Astrocyte of the cerebellum (primary cell): ENCODE data around the gene HS3ST2.

Experiments used
- DNase-seq: peaks from one replicate; pipeline ENCODE4 v3.0.0-alpha.2; 2011; ENCODE audit warnings: low read depth
- H3K4me3 ChIP-seq: 2 replicates; pipeline ENCODE4 v1.5.1; 2011; ENCODE audit warnings: mild to moderate bottlenecking, low read depth, low read length, moderate library complexity
- in situ Hi-C: cut with HindIII; loops from 2 replicates; pipeline ENCODE4 v1.10.0; 2017; ENCODE audit warnings: low sequenced_read_pairs
- TF ChIP-seq, protein P1 (sequence below): IDR thresholded peaks from 2 replicates; pipeline ENCODE4 v1.5.1; 2012; ENCODE audit warnings: low read length, low read depth, moderate library complexity, mild to moderate bottlenecking; ENCODE audit errors: missing control alignments

HS3ST2 gene

DNA sequence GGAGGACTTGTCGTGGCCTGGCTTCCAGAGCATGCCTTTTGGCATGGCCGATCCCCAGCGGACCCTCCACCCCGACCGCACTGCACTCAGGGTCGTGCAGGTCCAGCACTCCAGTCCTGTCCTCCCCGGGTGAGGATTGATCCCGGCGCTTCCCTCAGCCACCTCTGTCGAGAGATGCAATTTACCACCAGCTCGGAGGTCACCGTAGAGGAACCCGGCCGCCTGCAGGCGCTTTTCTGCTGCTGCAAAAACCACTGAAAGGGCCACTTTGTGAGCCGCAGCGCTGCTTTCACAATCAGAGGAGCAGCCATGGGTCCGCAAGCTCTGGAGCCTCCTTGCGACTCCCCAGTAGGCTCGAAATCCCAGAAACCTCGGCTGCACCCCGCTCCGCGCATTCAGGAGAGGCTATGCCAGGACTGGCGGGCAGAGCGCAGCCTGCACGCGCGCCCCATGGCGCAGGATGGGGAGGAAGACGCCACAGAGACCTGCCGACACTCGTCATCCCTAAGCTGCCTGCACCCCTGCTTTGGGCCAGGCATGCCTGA is 134.2 kb downstream of the HS3ST2 start:
- TF ChIP-seq, protein P1, sequence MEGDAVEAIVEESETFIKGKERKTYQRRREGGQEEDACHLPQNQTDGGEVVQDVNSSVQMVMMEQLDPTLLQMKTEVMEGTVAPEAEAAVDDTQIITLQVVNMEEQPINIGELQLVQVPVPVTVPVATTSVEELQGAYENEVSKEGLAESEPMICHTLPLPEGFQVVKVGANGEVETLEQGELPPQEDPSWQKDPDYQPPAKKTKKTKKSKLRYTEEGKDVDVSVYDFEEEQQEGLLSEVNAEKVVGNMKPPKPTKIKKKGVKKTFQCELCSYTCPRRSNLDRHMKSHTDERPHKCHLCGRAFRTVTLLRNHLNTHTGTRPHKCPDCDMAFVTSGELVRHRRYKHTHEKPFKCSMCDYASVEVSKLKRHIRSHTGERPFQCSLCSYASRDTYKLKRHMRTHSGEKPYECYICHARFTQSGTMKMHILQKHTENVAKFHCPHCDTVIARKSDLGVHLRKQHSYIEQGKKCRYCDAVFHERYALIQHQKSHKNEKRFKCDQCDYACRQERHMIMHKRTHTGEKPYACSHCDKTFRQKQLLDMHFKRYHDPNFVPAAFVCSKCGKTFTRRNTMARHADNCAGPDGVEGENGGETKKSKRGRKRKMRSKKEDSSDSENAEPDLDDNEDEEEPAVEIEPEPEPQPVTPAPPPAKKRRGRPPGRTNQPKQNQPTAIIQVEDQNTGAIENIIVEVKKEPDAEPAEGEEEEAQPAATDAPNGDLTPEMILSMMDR = no peak
- in situ Hi-C loops = no loop called here

DNA sequence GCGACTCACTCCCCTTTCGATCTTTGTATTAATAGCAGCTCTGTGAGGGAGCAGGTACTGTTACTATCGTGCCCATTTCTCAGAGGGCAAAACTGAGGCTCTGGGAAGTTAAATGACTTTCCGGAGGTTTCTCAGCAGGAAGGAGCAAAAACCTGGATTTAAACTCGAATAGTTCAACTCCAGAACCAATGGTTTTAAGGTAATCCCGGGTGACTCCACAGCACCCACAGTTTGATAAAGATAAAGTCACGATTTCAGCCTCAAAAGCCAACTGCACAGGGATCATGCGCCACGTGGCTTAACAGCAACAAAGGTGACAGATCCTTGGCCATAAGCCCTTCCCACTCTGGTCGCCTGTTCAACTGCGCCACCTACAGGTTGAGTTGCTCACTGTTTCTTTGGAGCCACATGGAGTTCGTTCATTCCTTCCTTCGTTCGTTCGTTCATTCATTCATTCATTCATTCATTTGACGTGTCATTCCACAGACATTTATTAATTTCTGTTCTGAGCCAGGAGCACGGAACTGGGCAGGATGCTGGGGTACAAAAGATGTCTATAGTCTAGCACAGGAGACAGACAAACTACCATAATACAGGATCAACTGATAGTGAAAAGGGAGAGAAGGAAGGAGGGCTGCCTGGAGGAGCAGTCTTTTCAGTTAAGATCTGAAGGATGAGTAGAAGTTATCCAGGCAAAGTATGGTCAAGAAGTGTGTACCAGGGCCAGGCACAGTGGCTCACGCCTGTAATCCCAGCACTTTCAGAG is 134.8 kb downstream of the HS3ST2 start:
- in situ Hi-C loops = no loop called here
- TF ChIP-seq, protein P1 = peak; percentile 50
- no peak for DNase-seq
- no peak overlapping the region for H3K4me3 ChIP-seq

More for the DNA sequence above, 134.2 kb downstream of the HS3ST2 start:
- DNase-seq = no peak
- no peak overlapping the region for H3K4me3 ChIP-seq

DNA sequence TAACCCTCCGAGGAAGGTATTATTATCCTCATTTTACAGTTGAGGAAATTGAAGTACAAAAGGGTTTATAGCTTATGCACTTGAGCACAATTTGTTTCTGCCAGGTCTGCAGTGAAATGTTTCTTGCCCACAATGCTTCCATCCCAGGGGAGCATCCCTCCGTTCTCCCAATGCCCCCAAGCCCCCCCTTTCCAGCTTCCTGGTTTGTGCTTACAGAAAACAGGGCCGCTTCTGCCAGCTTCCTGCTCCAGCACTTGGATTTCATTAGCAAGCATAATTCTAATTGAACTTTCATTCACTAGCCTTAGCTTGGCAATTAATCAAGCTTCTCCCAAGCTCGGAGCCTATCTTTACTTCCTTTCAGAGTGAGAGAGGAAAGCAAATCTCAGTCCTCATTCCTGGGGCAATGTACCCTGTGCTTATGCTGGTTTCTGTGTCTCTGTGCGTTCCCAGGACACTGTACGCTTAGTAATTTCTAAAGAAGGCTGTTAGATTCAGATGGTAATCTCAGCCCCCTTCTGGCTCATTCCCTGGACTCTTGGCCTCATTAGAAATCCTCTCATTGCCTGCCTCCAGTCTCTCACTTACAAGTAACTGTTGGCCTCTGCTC is 141.6 kb downstream of the HS3ST2 start:
- TF ChIP-seq, protein P1 = no peak
- no peak overlapping the region for H3K4me3 ChIP-seq
- in situ Hi-C loops = no loop called here
- DNase-seq = no peak

DNA sequence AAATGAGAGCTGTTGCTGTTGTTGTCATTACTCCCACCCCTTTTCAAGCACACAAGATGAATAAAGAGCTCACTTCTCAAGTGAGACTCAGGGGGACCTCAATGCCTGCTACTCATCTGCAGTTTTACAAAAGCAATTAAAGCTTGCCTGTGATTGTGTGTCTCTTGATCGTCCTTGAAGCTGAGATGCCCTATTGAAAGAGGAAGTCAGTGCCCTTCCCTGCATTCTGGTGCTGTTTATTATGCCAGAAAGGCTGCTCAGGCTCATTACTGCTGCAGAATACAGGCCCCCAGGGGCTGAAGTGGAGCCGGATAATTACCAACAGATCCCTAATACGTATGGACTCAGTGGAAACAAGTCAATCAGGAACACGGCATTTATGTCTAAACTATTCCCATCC is 147.2 kb downstream of the HS3ST2 start:
- no peak overlapping the region for H3K4me3 ChIP-seq
- TF ChIP-seq, protein P1 = no peak
- DNase-seq = no peak
- in situ Hi-C loops = no loop called here

DNA sequence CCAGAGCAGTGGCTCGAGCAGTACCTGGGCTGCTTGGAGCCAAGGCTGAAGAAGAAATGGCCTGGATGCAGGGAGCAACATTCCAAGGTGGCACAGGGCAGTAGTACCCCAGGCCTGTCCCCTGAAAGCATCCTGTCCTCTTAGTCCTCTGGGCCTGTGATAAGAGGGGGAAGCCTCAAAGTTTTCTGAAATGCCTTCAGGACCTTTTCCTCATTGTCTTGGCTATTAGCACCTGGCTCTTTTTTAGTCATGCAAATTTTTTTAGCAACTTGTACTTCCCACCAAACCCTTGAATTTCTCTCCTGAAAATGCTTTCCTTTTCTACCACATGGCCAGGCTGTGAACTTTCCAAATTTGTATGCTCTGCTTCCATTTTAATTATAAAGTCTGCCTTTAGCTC is 148.9 kb downstream of the HS3ST2 start:
- H3K4me3 ChIP-seq = no peak overlapping the region
- DNase-seq = no peak
- in situ Hi-C loops = no loop called here
- TF ChIP-seq, protein P1 = no peak
